Right atrium auricular region (tissue), 2 donors: ENCODE measurements around the gene COMMD4. TPM values are rescaled to one million over a fixed set of nuclear protein-coding genes. Genes with fewer than 3 reads are reported as not detected.
"Not testable (repeated sequence)": the region's sequence is repeated elsewhere in the genome, so short reads cannot be mapped to it uniquely, and the experiment has no call there.

Experiments used
- DNase-seq: peaks from one replicate; pipeline ENCODE4 v3.0.0-alpha.2; 2019; ENCODE audit warnings: low spot score
- H3K27ac ChIP-seq, 2 donors: fragments of 200-600 bp; sonication (generic); 1 replicate in 1 of 2; 2 replicates in 1 of 2; pipeline ENCODE4 v1.5.1; 2016 to 2019
- H3K27me3 ChIP-seq, 2 donors: fragments of 200-600 bp; sonication (generic); one replicate each; pipeline versions ENCODE4 v1.5.1 to v1.6.0; 2017 to 2019
- H3K36me3 ChIP-seq: fragments of 200-600 bp; sonication (generic); one replicate; pipeline ENCODE4 v1.5.1; 2016
- H3K4me1 ChIP-seq, 2 donors: fragments of 200-600 bp; sonication (generic); one replicate each; pipeline versions ENCODE4 v1.5.1 to v1.6.0; 2017 to 2019
- H3K4me3 ChIP-seq, 2 donors: fragments of 200-600 bp; sonication (generic); 1 replicate in 1 of 2; 2 replicates in 1 of 2; pipeline ENCODE4 v1.5.1; 2017 to 2019; ENCODE audit warnings: mild to moderate bottlenecking in 1 of 2, moderate library complexity in 1 of 2
- H3K9me3 ChIP-seq, 2 donors: fragments of 200-600 bp; sonication (generic); one replicate each; pipeline ENCODE4 v1.5.1; 2019
- total RNA-seq, 2 donors: library from RNA; depleted of rRNA; stranded (reverse); fragments of >200 nt; gene quantifications; one replicate each; pipeline ENCODE4 v1.1.0, GENCODE V29; 2016
- TF ChIP-seq, protein P1 (sequence below), 2 donors: fragments of 200-600 bp; sonication (generic); IDR thresholded peaks; one replicate each; pipeline ENCODE4 v1.5.1; 2019; ENCODE audit warnings: antibody characterized with exemption in 2 of 2

COMMD4 gene
- total RNA-seq, 2 donors from 2014 or later = 47.2 to 52.4 TPM

DNA sequence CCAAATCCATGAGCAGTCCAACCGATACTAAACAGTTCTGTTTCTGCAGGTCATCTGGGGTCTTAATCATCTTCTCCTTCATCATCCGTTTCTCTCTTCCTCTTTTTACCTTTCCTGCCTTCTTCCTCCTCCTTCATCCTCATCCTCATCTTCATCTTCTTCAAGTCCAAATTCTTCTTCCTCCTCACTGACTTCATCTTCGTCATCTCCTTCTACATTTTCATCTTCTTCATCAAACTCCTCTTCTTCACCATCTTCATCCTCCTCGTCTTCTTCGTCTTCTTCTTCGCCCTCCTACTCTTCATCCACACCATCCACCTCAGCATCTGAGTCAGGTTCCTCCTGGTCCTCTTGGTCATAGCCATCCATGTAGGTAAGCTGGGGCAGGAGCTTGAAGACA is 14.2 kb upstream of the COMMD4 start:
- H3K27ac ChIP-seq = no peak overlapping the region
- no peaks in the 10 kb centered on the region for H3K9me3 ChIP-seq
- no peak overlapping the region for H3K4me3 ChIP-seq
- no peaks in the 10 kb centered on the region for H3K36me3 ChIP-seq
- TF ChIP-seq, protein P1, sequence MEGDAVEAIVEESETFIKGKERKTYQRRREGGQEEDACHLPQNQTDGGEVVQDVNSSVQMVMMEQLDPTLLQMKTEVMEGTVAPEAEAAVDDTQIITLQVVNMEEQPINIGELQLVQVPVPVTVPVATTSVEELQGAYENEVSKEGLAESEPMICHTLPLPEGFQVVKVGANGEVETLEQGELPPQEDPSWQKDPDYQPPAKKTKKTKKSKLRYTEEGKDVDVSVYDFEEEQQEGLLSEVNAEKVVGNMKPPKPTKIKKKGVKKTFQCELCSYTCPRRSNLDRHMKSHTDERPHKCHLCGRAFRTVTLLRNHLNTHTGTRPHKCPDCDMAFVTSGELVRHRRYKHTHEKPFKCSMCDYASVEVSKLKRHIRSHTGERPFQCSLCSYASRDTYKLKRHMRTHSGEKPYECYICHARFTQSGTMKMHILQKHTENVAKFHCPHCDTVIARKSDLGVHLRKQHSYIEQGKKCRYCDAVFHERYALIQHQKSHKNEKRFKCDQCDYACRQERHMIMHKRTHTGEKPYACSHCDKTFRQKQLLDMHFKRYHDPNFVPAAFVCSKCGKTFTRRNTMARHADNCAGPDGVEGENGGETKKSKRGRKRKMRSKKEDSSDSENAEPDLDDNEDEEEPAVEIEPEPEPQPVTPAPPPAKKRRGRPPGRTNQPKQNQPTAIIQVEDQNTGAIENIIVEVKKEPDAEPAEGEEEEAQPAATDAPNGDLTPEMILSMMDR (IDR thresholded peaks at IDR 0.05) = no peak
- H3K27me3 ChIP-seq = no peaks in the 10 kb centered on the region
- no peak for DNase-seq
- H3K4me1 ChIP-seq = no peaks in the 10 kb centered on the region

DNA sequence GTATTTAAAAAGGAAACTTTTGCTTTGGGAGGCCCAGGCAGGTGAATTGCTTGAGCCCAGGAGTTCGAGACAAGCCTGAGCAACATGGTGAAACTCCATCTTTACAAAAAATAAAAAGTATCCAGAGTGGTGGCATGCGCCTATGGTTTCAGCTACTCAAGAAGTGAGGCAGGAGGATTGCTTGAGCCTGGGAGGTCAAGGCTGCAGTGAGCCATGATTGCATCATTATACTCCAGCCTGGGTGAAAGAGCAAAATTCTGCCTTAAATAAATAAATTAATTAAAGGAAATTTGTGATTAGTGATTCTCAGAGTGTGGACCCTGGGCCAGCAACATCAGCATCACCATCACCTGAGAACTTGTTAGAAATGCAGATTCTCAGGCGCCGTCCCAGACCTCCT is 9.9 kb upstream of the COMMD4 start:
- TF ChIP-seq, protein P1 (IDR thresholded peaks at IDR 0.05) = no peak

GRCh38 chr15:75327005-75327404 is 8.9 kb upstream of the COMMD4 start:
- DNase-seq = no peak
- Histone ChIP-seq H3K9me3 (no peaks in the 10 kb centered on the region), H3K27ac (no peak overlapping the region), H3K36me3 (no peaks in the 10 kb centered on the region), H3K4me3 (no peak overlapping the region), H3K27me3 (no peaks in the 10 kb centered on the region), H3K4me1 (no peaks in the 10 kb centered on the region)
- TF ChIP-seq, protein P1 (IDR thresholded peaks at IDR 0.05) = no peak

More for the DNA sequence above, 9.9 kb upstream of the COMMD4 start:
- H3K27me3 ChIP-seq = no peaks in the 10 kb centered on the region
- no peak overlapping the region for H3K4me3 ChIP-seq
- H3K36me3 ChIP-seq = no peaks in the 10 kb centered on the region
- no peak for DNase-seq
- no peaks in the 10 kb centered on the region for H3K4me1 ChIP-seq
- no peaks in the 10 kb centered on the region for H3K9me3 ChIP-seq
- no peak overlapping the region for H3K27ac ChIP-seq

DNA sequence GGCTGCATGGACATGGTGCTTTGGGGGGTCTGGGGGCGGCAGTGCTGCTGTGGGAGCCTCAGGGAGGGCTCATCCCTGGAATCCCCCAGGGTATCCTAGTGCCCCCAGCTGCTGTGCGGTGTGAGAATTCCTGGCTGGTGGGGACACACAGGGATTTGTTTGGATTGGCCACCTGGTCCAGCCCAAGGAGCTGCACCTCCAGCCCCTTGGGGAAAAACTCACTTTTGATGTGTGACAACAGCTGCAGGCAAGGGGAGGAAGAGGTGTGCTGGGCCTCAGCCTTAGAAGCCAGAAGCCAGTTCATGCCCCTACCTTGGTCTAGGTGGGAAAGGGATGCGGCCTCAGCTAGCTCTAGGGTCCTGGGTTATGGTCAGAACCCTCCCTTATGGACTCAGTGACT is 8.4 kb upstream of the COMMD4 start:
- Histone ChIP-seq H3K36me3 (no peaks in the 10 kb centered on the region), H3K4me1 (no peaks in the 10 kb centered on the region), H3K27ac (no peak overlapping the region), H3K4me3 (no peak overlapping the region), H3K27me3 (no peaks in the 10 kb centered on the region), H3K9me3 (no peaks in the 10 kb centered on the region)
- TF ChIP-seq, protein P1 (IDR thresholded peaks at IDR 0.05) = no peak
- no peak for DNase-seq

DNA sequence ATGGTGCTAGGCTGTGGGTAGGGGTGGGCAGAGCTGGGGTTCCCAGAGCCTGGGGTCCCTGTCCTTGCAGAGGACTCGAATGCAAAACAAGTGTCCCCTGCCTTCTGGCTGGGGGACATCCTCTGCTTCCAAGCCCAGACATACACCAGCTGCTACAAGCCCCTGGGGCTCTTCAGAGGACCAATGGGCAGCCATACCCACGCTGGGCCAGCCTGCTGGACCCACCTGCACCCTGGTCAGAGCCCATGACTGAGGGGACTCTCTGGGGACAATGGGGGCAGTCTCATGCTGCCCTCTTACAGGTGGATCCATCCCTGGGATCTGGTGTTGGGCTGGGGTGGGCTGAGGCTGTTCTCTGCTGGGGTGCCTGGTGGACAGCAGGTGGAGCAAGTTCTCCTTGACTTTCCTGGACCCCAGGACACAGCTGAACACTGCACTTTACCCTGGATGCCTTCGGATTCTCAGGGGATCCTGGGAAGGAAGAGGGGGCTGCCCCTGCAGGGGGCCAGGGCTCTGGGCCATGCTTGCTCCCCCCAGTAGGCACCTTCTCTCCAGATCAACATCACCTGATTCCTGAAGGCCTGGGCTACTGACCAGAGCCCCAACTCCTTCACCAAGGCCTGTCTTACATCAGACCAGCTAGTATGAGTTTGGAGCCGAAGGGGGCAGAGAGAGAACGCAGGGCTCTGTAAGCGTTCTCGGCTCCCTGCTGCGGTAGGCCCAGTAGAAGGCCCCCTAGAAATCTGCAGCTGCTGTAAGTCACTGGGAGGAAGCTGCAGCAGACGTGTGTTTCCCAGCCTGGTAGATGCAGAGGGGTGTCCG is 7.2 kb upstream of the COMMD4 start:
- H3K4me1 ChIP-seq = no peaks in the 10 kb centered on the region
- no peak overlapping the region for H3K27ac ChIP-seq
- no peaks in the 10 kb centered on the region for H3K27me3 ChIP-seq
- no peak for DNase-seq
- no peaks in the 10 kb centered on the region for H3K36me3 ChIP-seq
- H3K4me3 ChIP-seq = no peak overlapping the region
- TF ChIP-seq, protein P1 (IDR thresholded peaks at IDR 0.05) = no peak
- H3K9me3 ChIP-seq = no peaks in the 10 kb centered on the region

- Histone ChIP-seq H3K27ac (no peak overlapping the region), H3K9me3 (no peaks in the 10 kb centered on the region), H3K27me3 (no peaks in the 10 kb centered on the region), H3K4me1 (no peaks in the 10 kb centered on the region), H3K36me3 (no peaks in the 10 kb centered on the region), H3K4me3 (no peak overlapping the region)
- TF ChIP-seq, protein P1 (IDR thresholded peaks at IDR 0.05) = no peak
- DNase-seq = no peak
Observed at GRCh38 chr15:75329571-75329970, 6.3 kb upstream of the COMMD4 start.

GRCh38 chr15:75332093-75332492 is 3.8 kb upstream of the COMMD4 start:
- peaks cover 0 to 17% of the 10 kb centered on the region in 2 donors for H3K4me1 ChIP-seq
- H3K9me3 ChIP-seq, DNase-seq, H3K4me3 ChIP-seq, H3K27ac ChIP-seq, H3K36me3 ChIP-seq, H3K27me3 ChIP-seq: not testable (repeated sequence)

GRCh38 chr15:75333654-75334419 is 2.0 kb upstream of the COMMD4 start:
- H3K9me3 ChIP-seq, H3K27me3 ChIP-seq, H3K27ac ChIP-seq, DNase-seq, H3K4me3 ChIP-seq, H3K36me3 ChIP-seq: not testable (repeated sequence)
- peaks cover 0 to 18% of the 10 kb centered on the region in 2 donors for H3K4me1 ChIP-seq
